WTC11 (cell line): ENCODE measurements around the gene FGD2. TPM values are rescaled to one million over a fixed set of nuclear protein-coding genes. Genes with fewer than 3 reads are reported as not detected.

Experiments
- ARID4B ChIP-seq: sonication (generic); formaldehyde crosslinking; IDR thresholded peaks from 2 replicates; pipeline ENCODE4 v1.8.0; 2023; ENCODE audit warnings: missing genetic modification reagents, mild to moderate bottlenecking, borderline replicate concordance
- ATF1 ChIP-seq: sonication (generic); formaldehyde crosslinking; IDR thresholded peaks from 2 replicates; pipeline ENCODE4 v1.8.1; 2023; ENCODE audit warnings: mild to moderate bottlenecking, moderate library complexity, missing genetic modification reagents
- ATF6 ChIP-seq: sonication (generic); formaldehyde crosslinking; IDR thresholded peaks from 2 replicates; pipeline ENCODE4 v1.8.1; 2023; ENCODE audit warnings: mild to moderate bottlenecking, missing genetic modification reagents
- E2F1 ChIP-seq: sonication (generic); formaldehyde crosslinking; IDR thresholded peaks from 2 replicates; pipeline ENCODE4 v1.8.0; 2022; ENCODE audit warnings: mild to moderate bottlenecking, missing genetic modification reagents
- E2F4 ChIP-seq: sonication (generic); formaldehyde crosslinking; IDR thresholded peaks from 2 replicates; pipeline ENCODE4 v1.8.1; 2022; ENCODE audit warnings: low read depth, mild to moderate bottlenecking, moderate library complexity, missing genetic modification reagents, borderline replicate concordance
- E2F5 ChIP-seq: sonication (generic); formaldehyde crosslinking; IDR thresholded peaks from 2 replicates; pipeline ENCODE4 v1.8.1; 2022; ENCODE audit warnings: mild to moderate bottlenecking, moderate library complexity, missing genetic modification reagents
- ERG ChIP-seq: fragments of 250-450 bp; sonication (Bioruptor Pico); IDR thresholded peaks from 2 replicates; pipeline ENCODE4 v1.8.0; 2021; ENCODE audit warnings: mild to moderate bottlenecking
- FOXP1 ChIP-seq: sonication (generic); formaldehyde crosslinking; IDR thresholded peaks from 2 replicates; pipeline ENCODE4 v1.8.0; 2022; ENCODE audit warnings: missing genetic modification reagents, mild to moderate bottlenecking, moderate library complexity, borderline replicate concordance
- HMGXB4 ChIP-seq: sonication (generic); formaldehyde crosslinking; IDR thresholded peaks from 2 replicates; pipeline ENCODE4 v1.8.1; 2023; ENCODE audit warnings: mild to moderate bottlenecking, moderate library complexity, missing genetic modification reagents
- KAT7 ChIP-seq: sonication (generic); formaldehyde crosslinking; IDR thresholded peaks from 2 replicates; pipeline ENCODE4 v1.8.1; 2023; ENCODE audit warnings: missing genetic modification reagents, mild to moderate bottlenecking, borderline replicate concordance
- MAX ChIP-seq: sonication (generic); formaldehyde crosslinking; IDR thresholded peaks from 2 replicates; pipeline ENCODE4 v1.8.0; 2022; ENCODE audit warnings: mild to moderate bottlenecking, missing genetic modification reagents
- MYBL2 ChIP-seq: sonication (generic); formaldehyde crosslinking; IDR thresholded peaks from 2 replicates; pipeline ENCODE4 v1.8.1; 2023; ENCODE audit warnings: mild to moderate bottlenecking, moderate library complexity, missing genetic modification reagents
- SMAD3 ChIP-seq: sonication (generic); formaldehyde crosslinking; IDR thresholded peaks from 2 replicates; pipeline ENCODE4 v1.8.0; 2022; ENCODE audit warnings: missing genetic modification reagents, mild to moderate bottlenecking, borderline replicate concordance
- SP1 ChIP-seq: sonication (generic); formaldehyde crosslinking; conservative IDR thresholded peaks from 2 replicates; pipeline ENCODE4 v1.8.1; 2022; ENCODE audit warnings: missing genetic modification reagents
- TEAD1 ChIP-seq: sonication (generic); formaldehyde crosslinking; IDR thresholded peaks from 2 replicates; pipeline ENCODE4 v1.8.0; 2022; ENCODE audit warnings: mild to moderate bottlenecking, missing genetic modification reagents
- USF1 ChIP-seq: sonication (generic); formaldehyde crosslinking; IDR thresholded peaks from 2 replicates; pipeline ENCODE4 v1.8.0; 2022; ENCODE audit warnings: mild to moderate bottlenecking, missing genetic modification reagents
- ZNF232 ChIP-seq: sonication (generic); formaldehyde crosslinking; IDR thresholded peaks from 2 replicates; pipeline ENCODE4 v1.8.0; 2022; ENCODE audit warnings: mild to moderate bottlenecking, missing genetic modification reagents
- ZNF263 ChIP-seq: sonication (generic); formaldehyde crosslinking; IDR thresholded peaks from 2 replicates; pipeline ENCODE4 v1.8.1; 2022; ENCODE audit warnings: low read depth, mild to moderate bottlenecking, moderate library complexity, missing genetic modification reagents
- ZNF423 ChIP-seq: fragments of 250-450 bp; sonication (Bioruptor Pico); IDR thresholded peaks from 2 replicates; pipeline ENCODE4 v2.1.2; 2022; ENCODE audit warnings: mild to moderate bottlenecking, moderate library complexity
- ZNF512 ChIP-seq: sonication (generic); formaldehyde crosslinking; IDR thresholded peaks from 2 replicates; pipeline ENCODE4 v1.8.1; 2022; ENCODE audit warnings: missing genetic modification reagents, borderline replicate concordance
- total RNA-seq: library from RNA; stranded (reverse); gene quantifications from 3 replicates; pipeline ENCODE4 v1.2.3, GENCODE V29; 2021

FGD2 gene
- total RNA-seq, 1 experiment from 2014 or later, result 0.31 TPM

GRCh38 chr6:36985808-36986703, 19.4 kb upstream of the FGD2 start, which contains the start of gene MTCH1 (continued):
- TF ChIP-seq E2F1 (CRISPR knock-in tag), result no peak
- 0 out of 2 replicates have a peak, but pooled peaks have one; percentile 35 for TF ChIP-seq ATF1 (CRISPR knock-in tag)
- TF ChIP-seq HMGXB4 (CRISPR knock-in tag), result peak; percentile 75
- TF ChIP-seq SP1 (CRISPR knock-in tag), result peak; percentile 99
- peak; percentile 46; the same call in 1 of the 2 replicates for TF ChIP-seq MYBL2 (CRISPR knock-in tag)
- TF ChIP-seq ZNF512 (CRISPR knock-in tag), result no peak
- no peak for TF ChIP-seq ATF6
- TF ChIP-seq E2F5 (CRISPR knock-in tag), result peak; percentile 84; the same call in 1 of the 2 replicates
- TF ChIP-seq ZNF263 (CRISPR knock-in tag), result peak; percentile 41; the same call in 1 of the 2 replicates
- TF ChIP-seq ZNF423 (CRISPR knock-in tag), result peak; percentile 59; the same call in 1 of the 2 replicates
- TF ChIP-seq ERG (CRISPR knock-in tag), result no peak
- TF ChIP-seq FOXP1, result peak; percentile 73
- peak; percentile 96 for TF ChIP-seq USF1 (CRISPR knock-in tag)
- peak; percentile 83 for TF ChIP-seq ARID4B
- TF ChIP-seq TEAD1, result peak; percentile 27; the same call in 1 of the 2 replicates
- TF ChIP-seq KAT7 (CRISPR knock-in tag), result 0 out of 2 replicates have a peak, but pooled peaks have one; percentile 66
- peak; percentile 50; the same call in 1 of the 2 replicates for TF ChIP-seq MAX (CRISPR knock-in tag)
- 0 out of 2 replicates have a peak, but pooled peaks have one; percentile 58 for TF ChIP-seq SMAD3 (CRISPR knock-in tag)
- TF ChIP-seq E2F4, result peak; percentile 43; the same call in 1 of the 2 replicates
- no peak for TF ChIP-seq ZNF232 (CRISPR knock-in tag)
